K562 (cell line): Measurements from ENCODE around the gene TYROBP. TPM values are rescaled to one million over a fixed set of nuclear protein-coding genes. Genes with fewer than 3 reads are reported as not detected.

Experiments used
- ARID4B ChIP-seq: sonication (generic); formaldehyde crosslinking; IDR thresholded peaks from 2 replicates; pipeline ENCODE4 v1.8.0; 2022; ENCODE audit warnings: mild to moderate bottlenecking, missing genetic modification reagents
- FOXM1 ChIP-seq, 2 experiments: fragments of 450-650 bp in 1 of 2; sonication (generic) in 1 of 2; formaldehyde crosslinking in 1 of 2; IDR thresholded peaks; 2 replicates each; pipeline versions ENCODE4 v1.6.1 to v1.9.0; 2017 to 2022; ENCODE audit warnings: low read depth in 2 of 2, mild to moderate bottlenecking in 2 of 2, missing genetic modification reagents in 1 of 2, moderate library complexity in 1 of 2
- MLX ChIP-seq, 2 experiments: fragments of 450-650 bp in 1 of 2; sonication (generic) in 1 of 2; formaldehyde crosslinking; conservative IDR thresholded peaks; 2 replicates each; pipeline versions ENCODE4 v1.4.0 to v1.8.1; 2020 to 2022; ENCODE audit warnings: mild to moderate bottlenecking in 1 of 2, missing genetic modification reagents in 1 of 2
- POLR2AphosphoS5 ChIP-seq: IDR thresholded peaks from 2 replicates; pipeline ENCODE4 v1.6.1; 2011; ENCODE audit warnings: mild to moderate bottlenecking, low read depth, low read length, moderate library complexity; ENCODE audit not compliant: control insufficient read depth, insufficient read depth
- SMARCA5 ChIP-seq: fragments of 450-650 bp; IDR thresholded peaks from 2 replicates; pipeline ENCODE4 v1.6.1; 2016
- THRB ChIP-seq: fragments of 450-650 bp; formaldehyde crosslinking; conservative IDR thresholded peaks from 2 replicates; pipeline ENCODE4 v1.4.0; 2022; ENCODE audit warnings: mild to moderate bottlenecking, missing genetic modification characterization
- ZNF830 ChIP-seq: fragments of 250-450 bp; sonication (Bioruptor Pico); IDR thresholded peaks from 2 replicates; pipeline ENCODE4 v1.5.0; 2021; ENCODE audit warnings: mild to moderate bottlenecking
- polyA plus RNA-seq, 8 experiments: library from polyadenylated mRNA; depleted of rRNA in 4 of 8; stranded (reverse) in 5 of 8; unstranded in 3 of 8; fragments of >200 nt; fragmentation: Nextera tagmentation in 2 of 8; fragmentation: Illumina TruSeq in 1 of 8; extraction: Ambion mirVana in 2 of 8; extraction: Trizol in 1 of 8; gene quantifications; 2 replicates each; pipeline versions ENCODE4 v1.2.1 to v1.2.3, GENCODE V29; 2011 to 2014; ENCODE audit warnings: inconsistent platforms in 1 of 8, missing spikeins in 1 of 8
- total RNA-seq, 7 experiments: library from RNA; depleted of rRNA in 6 of 7; stranded (reverse); fragments of >200 nt in 6 of 7; fragmentation: Illumina TruSeq in 2 of 7; extraction: Trizol in 2 of 7; gene quantifications; 2 replicates each; pipeline versions ENCODE4 v1.2.1 to v1.2.3, GENCODE V29; 2011 to 2021; ENCODE audit warnings: low replicate concordance in 1 of 7

TYROBP gene
- total and polyA plus RNA-seq, 9 of the 15 experiments (the other 6 are each of a cell fraction or from before 2014, with no cell fraction given): 0.72 to 8.2 (median 2.4) TPM

GRCh38 chr19:35899547-35900214 lies 8.4 kb downstream of the TYROBP start (continued):
- TF ChIP-seq ARID4B (peak; percentile 37; the same call in 1 of the 2 replicates), FOXM1 (IDR thresholded peaks at IDR 0.05; ENCODE audit: low read depth) (peak; percentile 35; the same call in 1 of the 2 replicates), FOXM1 (CRISPR knock-in tag; IDR thresholded peaks at IDR 0.05; ENCODE audit: low read depth) (no peak), ZNF830 (no peak), MLX (CRISPR knock-in tag; conservative IDR thresholded peaks at IDR 0.05) (no peak), SMARCA5 (no peak), THRB (no peak), POLR2AphosphoS5 (0 out of 2 replicates have a peak, but pooled peaks have one; percentile 17)
